ENCODE measurements around the gene KHK. TPM values are rescaled to one million over a fixed set of nuclear protein-coding genes. Genes with fewer than 3 reads are reported as not detected.

The KHK gene
- total and polyA plus RNA-seq, 4 donors = 3.4 to 38.7 (median 5.6) TPM

DNA sequence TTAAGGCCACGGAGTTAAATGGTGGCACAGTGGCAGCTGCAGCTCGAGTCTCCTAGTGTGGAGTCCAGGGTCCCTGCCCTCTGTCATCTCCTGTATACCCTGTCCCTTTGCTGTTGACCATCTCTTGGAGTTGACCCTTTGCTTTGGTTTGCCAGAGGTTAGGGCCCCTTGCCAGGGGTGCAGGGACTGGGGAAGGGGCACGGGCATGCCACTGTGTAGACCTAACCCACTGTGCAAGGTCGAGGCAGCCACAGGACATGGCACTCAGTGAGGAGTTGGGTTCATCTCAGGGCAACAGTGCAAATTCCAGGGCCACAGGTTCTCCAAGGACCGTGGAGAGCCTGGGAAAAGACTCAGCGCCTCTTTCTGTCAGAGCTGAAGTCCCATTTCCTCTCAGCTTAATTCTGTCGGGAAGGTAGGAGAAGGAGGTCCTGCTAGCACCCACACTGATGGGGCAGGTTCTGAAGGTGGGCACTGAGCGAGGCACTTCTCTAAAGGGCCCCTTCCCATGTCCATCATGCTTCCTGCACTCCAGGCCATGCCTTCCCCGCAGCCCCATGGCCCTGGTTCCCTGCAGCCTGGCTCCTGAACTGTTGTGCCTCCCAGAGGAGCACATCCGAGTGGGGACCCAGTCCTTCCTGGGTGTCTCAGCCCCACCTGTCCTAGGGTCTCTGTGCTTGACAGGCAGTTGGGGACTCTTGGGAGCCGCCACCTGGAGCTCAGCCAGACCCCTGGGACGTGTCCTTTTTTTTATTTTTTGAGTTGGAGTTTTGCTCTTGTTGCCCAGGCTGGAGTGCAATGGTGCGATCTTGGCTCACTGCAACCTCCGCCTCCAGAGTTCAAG lies 2.8 kb downstream of the KHK start:
- Histone ChIP-seq H3K27me3 (ENCODE audit: control insufficient read depth in 1 of 2, insufficient read depth in 2 of 2, low read length in 1 of 2) (no peaks in the 10 kb centered on the region), H3K36me3 (ENCODE audit: control insufficient read depth in 1 of 2, insufficient read depth in 2 of 2, low read length in 1 of 2) (no peaks in the 10 kb centered on the region), H3K27ac (ENCODE audit: low read depth in 1 of 2, low read length in 2 of 2) (no peak overlapping the region), H3K4me1 (ENCODE audit: control insufficient read depth in 1 of 2, insufficient read depth in 2 of 2, low read length in 2 of 2) (no peaks in the 10 kb centered on the region), H3K9me3 (ENCODE audit: control insufficient read depth, low read length) (no peaks in the 10 kb centered on the region), H3K4me3 (ENCODE audit: low read length in 2 of 2) (no peak overlapping the region)
- DNase-seq (no peak), ATAC-seq (ENCODE audit: low FRiP score) (no peak)
- 89 to 91% methylated on average over 14 of the region's 14 CpGs for WGBS, 2 donors
- intact Hi-C loops (cut with DNase I) = loop anchor here (5.0 kb wide), 3 partner anchors 37 to 127 kb away; partner anchors contain the start of genes AGBL5 (in 1 of the 2) and PREB (in 1 of the 2)

DNA sequence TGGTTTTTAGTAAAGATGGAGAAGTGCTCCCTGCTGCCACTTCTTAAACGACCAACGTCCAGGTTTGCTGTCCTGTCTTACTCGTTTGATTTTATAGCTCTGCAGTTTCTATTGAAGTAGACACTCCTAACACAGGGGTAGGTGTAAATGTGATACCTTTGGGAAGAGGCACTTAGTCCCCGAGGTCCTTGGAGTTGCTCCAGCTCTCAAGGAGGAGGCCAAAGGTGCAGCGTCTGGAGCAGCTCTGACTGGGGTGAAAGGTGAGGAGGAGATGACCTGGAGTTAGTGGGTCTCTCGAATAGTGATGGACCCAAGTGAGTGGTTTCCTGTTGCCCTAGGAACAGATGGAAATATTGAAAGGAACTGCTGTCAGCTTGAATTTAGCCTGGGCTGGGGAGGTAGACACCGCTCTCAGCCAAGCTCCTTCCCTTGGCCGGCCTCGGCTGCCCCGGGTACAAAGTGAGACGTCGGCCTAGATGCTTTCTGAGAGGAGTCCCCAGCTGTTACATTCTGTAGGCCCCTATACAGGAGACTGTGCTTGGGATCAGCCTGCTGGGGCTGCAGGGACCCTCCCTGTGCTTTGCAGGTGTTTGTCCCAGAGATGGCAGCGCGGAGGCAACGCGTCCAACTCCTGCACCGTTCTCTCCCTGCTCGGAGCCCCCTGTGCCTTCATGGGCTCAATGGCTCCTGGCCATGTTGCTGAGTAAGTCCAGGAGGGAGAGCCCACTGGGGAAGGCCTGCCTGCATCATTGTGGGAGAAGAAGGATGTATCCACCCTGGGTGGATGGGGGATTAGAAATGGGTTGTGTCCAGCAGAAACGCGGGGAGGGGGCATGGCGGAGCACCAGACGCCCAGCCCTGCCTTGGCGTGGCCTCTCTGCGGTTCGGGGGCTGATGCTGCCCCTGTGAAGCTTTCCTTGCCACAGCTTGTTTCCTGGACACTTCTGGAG lies 5.4 kb downstream of the KHK start:
- H3K4me3 ChIP-seq (ENCODE audit: low read length in 2 of 2) = no peak overlapping the region
- intact Hi-C loops (cut with DNase I) = loop anchor here in 1 of 2 donors (10.0 kb wide), 1 partner anchor 103 kb away; no protein-coding TSS in a partner anchor
- no peaks in the 10 kb centered on the region for H3K27me3 ChIP-seq (ENCODE audit: control insufficient read depth in 1 of 2, insufficient read depth in 2 of 2, low read length in 1 of 2)
- no peaks in the 10 kb centered on the region for H3K36me3 ChIP-seq (ENCODE audit: control insufficient read depth in 1 of 2, insufficient read depth in 2 of 2, low read length in 1 of 2)
- DNase-seq (peak in 1 of 2 donors; percentile 62), ATAC-seq (ENCODE audit: low FRiP score) (no peak)
- WGBS, 2 donors = 81 to 83% methylated on average over 25 of the region's 25 CpGs
- no peaks in the 10 kb centered on the region for H3K4me1 ChIP-seq (ENCODE audit: control insufficient read depth in 1 of 2, insufficient read depth in 2 of 2, low read length in 2 of 2)
- H3K27ac ChIP-seq (ENCODE audit: low read depth in 1 of 2, low read length in 2 of 2) = no peak overlapping the region
- no peaks in the 10 kb centered on the region for H3K9me3 ChIP-seq (ENCODE audit: control insufficient read depth, low read length)

DNA sequence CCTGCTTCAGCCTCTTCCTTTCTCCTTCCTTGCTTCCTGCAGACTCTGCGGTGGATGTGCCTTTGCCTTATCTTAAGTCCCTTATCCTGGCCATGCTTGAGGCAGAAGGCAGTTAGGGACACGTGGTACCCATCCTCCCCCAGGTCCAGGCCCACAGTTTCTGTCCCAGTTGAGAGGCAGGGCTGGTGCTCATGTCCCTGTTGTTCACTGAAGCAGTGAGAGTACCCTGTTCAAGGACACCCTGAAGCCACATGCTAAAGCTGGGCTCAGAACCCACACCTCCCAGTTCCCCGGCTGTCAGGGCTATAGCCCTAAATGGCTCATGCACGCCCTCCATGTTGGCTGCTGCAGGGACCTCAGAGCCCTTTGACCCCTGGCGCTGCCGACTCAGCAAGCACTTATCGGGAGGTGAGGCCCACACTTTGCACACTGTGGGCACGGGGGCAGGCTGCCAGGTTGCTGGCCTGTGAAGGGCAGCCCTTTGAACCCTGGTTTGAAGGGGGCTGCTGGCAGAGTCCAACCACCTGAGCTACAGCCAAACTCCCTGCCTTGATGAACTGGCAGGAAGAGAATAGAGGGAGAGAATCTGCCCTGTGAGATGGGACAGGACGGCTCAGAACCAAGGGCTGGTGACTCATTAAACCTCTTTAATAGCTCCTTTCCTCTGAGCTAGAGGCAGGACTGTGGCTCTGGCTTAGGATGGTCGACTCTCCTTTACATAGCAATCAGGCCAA lies 6.3 kb downstream of the KHK start:
- DNase-seq (peak in 1 of 2 donors; percentile 58), ATAC-seq (ENCODE audit: low FRiP score) (no peak)
- WGBS, 2 donors = 75 to 84% methylated on average over 9 to 10 of the region's 10 CpGs

DNA sequence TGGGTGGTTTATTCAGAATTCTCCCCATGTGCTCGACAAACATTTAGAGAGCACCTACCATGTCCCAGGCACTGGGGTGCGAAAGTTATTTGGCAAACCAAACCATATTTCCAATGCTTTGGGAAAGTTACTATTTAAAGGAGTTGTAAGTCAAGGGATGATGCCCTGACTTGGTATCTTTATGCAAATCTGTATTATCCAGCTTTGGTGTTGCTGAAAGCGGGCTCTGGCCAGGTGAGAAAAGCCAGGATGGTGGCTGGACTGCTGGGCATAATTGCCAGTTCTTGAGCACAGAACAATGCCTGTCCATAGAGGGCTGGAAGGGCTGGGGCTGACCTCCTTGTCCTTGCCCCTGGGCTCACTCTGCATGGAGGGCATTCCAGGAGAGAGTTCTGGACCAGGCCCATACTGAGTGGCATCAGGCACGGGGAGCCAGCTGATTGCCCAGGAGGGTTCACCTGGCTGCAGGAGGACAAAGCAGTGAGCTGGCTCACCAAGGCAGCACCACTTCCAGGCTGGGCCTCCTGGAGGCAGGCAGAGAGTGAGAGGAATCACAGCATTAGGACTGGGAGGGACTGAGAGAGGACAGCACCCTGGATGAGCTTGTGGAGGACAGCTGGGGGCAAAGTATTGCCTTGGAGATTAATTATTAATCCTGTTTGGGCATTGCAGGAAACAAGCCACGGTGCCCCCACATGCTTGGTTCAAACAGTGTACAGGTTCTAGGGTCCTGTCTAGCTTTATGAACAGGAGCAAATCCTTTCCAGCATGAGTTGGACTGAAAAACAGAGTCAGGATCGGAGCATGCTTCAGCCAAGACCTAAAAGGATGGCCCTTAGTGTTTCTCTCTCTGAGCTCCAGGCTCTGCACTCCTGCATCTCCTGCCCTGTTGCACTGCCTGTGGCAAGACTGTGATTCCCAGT lies 7.1 kb downstream of the KHK start:
- H3K4me3 ChIP-seq (ENCODE audit: low read length in 2 of 2) = no peak overlapping the region
- H3K36me3 ChIP-seq (ENCODE audit: control insufficient read depth in 1 of 2, insufficient read depth in 2 of 2, low read length in 1 of 2) = no peaks in the 10 kb centered on the region
- peak in 1 of 2 donors; percentile 59 for DNase-seq
- no peak for ATAC-seq (ENCODE audit: low FRiP score)
- no peaks in the 10 kb centered on the region for H3K4me1 ChIP-seq (ENCODE audit: control insufficient read depth in 1 of 2, insufficient read depth in 2 of 2, low read length in 2 of 2)
- H3K27ac ChIP-seq (ENCODE audit: low read depth in 1 of 2, low read length in 2 of 2) = no peak overlapping the region
- H3K27me3 ChIP-seq (ENCODE audit: control insufficient read depth in 1 of 2, insufficient read depth in 2 of 2, low read length in 1 of 2) = no peaks in the 10 kb centered on the region
- WGBS, 2 donors = 89 to 92% methylated on average over 6 of the region's 6 CpGs
- no peaks in the 10 kb centered on the region for H3K9me3 ChIP-seq (ENCODE audit: control insufficient read depth, low read length)
- intact Hi-C loops (cut with DNase I) = loop anchor here in 1 of 2 donors (10.0 kb wide), 1 partner anchor 101 kb away; no protein-coding TSS in a partner anchor

More for the DNA sequence above, 6.3 kb downstream of the KHK start:
- Histone ChIP-seq H3K4me1 (ENCODE audit: control insufficient read depth in 1 of 2, insufficient read depth in 2 of 2, low read length in 2 of 2) (no peaks in the 10 kb centered on the region), H3K9me3 (ENCODE audit: control insufficient read depth, low read length) (no peaks in the 10 kb centered on the region), H3K4me3 (ENCODE audit: low read length in 2 of 2) (no peak overlapping the region), H3K27me3 (ENCODE audit: control insufficient read depth in 1 of 2, insufficient read depth in 2 of 2, low read length in 1 of 2) (no peaks in the 10 kb centered on the region), H3K27ac (ENCODE audit: low read depth in 1 of 2, low read length in 2 of 2) (no peak overlapping the region), H3K36me3 (ENCODE audit: control insufficient read depth in 1 of 2, insufficient read depth in 2 of 2, low read length in 1 of 2) (no peaks in the 10 kb centered on the region)
- intact Hi-C loops (cut with DNase I) = loop anchor here in 1 of 2 donors (10.0 kb wide), 1 partner anchor 102 kb away; no protein-coding TSS in a partner anchor

DNA sequence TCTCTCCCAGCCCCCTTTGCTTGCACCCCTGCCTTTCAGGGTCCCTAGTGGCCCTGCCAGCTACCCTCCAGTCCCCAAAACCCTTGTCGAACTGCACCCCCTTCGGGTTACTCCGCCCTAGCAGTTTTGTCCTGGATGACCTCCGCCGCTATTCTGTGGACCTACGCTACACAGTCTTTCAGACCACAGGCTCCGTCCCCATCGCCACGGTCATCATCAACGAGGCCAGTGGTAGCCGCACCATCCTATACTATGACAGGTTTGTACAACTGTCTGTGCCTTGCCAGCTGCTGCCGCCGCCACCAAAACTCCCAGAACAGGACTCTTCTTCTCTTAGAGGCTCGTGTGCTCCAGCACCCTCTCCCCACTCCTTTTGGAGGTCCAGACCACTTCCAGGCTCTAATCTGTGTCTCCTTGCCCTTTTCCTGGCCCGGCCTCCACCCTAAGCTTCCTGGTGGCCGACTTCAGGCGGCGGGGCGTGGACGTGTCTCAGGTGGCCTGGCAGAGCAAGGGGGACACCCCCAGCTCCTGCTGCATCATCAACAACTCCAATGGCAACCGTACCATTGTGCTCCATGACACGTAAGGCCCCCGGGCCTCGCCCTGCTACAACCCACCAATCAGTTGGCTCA lies 7.9 kb downstream of the KHK start:
- Histone ChIP-seq H3K9me3 (ENCODE audit: control insufficient read depth, low read length) (no peaks in the 10 kb centered on the region), H3K4me1 (ENCODE audit: control insufficient read depth in 1 of 2, insufficient read depth in 2 of 2, low read length in 2 of 2) (no peaks in the 10 kb centered on the region), H3K27me3 (ENCODE audit: control insufficient read depth in 1 of 2, insufficient read depth in 2 of 2, low read length in 1 of 2) (no peaks in the 10 kb centered on the region), H3K36me3 (ENCODE audit: control insufficient read depth in 1 of 2, insufficient read depth in 2 of 2, low read length in 1 of 2) (no peaks in the 10 kb centered on the region), H3K4me3 (ENCODE audit: low read length in 2 of 2) (no peak overlapping the region), H3K27ac (ENCODE audit: low read depth in 1 of 2, low read length in 2 of 2) (no peak overlapping the region)
- DNase-seq (peak in 1 of 2 donors; percentile 41), ATAC-seq (ENCODE audit: low FRiP score) (no peak)
- intact Hi-C loops (cut with DNase I) = loop anchor here in 1 of 2 donors (10.0 kb wide), 1 partner anchor 100 kb away; no protein-coding TSS in a partner anchor
- 93% methylated on average over 24 of the region's 24 CpGs for WGBS, 2 donors

DNA sequence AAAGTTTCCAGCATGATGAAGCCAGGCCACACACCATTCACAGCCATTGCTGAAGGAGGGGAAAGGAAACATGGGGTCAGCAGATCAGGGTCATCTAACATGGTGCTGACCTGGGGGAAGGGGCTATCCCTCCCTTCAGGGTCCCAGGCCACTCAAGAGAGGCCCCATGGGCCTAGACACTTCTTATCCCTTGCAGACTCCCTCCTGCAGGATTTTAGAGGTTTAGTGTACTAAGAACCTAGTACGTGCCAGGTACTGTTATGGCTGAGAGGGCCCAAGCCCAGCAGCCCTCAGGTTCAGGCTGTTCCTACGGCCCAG lies 8.8 kb downstream of the KHK start:
- DNase-seq = no peak
- Histone ChIP-seq H3K4me1 (ENCODE audit: control insufficient read depth in 1 of 2, insufficient read depth in 2 of 2, low read length in 2 of 2) (no peaks in the 10 kb centered on the region), H3K36me3 (ENCODE audit: control insufficient read depth in 1 of 2, insufficient read depth in 2 of 2, low read length in 1 of 2) (no peaks in the 10 kb centered on the region), H3K9me3 (ENCODE audit: control insufficient read depth, low read length) (no peaks in the 10 kb centered on the region), H3K27ac (ENCODE audit: low read depth in 1 of 2, low read length in 2 of 2) (no peak overlapping the region), H3K27me3 (ENCODE audit: control insufficient read depth in 1 of 2, insufficient read depth in 2 of 2, low read length in 1 of 2) (no peaks in the 10 kb centered on the region), H3K4me3 (ENCODE audit: low read length in 2 of 2) (no peak overlapping the region)
- intact Hi-C loops (cut with DNase I) = loop anchor here (5.0 to 10.0 kb wide), 2 partner anchors 97 to 99 kb away; no protein-coding TSS in a partner anchor
- WGBS, 2 donors = 82 to 93% methylated on average over 2 of the region's 2 CpGs
- ATAC-seq (ENCODE audit: low FRiP score) = no peak
